Activated B cell treated with CpG ODN at 0.5 μM for 24 hours (primary cell): ENCODE results near the gene ISY1. TPM values are rescaled to one million over a fixed set of nuclear protein-coding genes. Genes with fewer than 3 reads are reported as not detected.

Experiments used
- ATAC-seq: fragments of 200-7000 bp; cut with Tn5 transposase; one replicate; pipeline ENCODE4 v1.10.0; 2021; ENCODE audit warnings: low read depth, mild to moderate bottlenecking, moderate library complexity
- CTCF ChIA-PET: fragments of 350-600 bp; sonication (Branson Sonifier 250); formaldehyde crosslinking; loops from one replicate; lab custom pipeline; 2021; ENCODE audit warnings: antibody characterized with exemption; lab: Charles Lee
- POLR2A ChIA-PET: fragments of 350-600 bp; sonication (Branson Sonifier 250); formaldehyde crosslinking; loops from one replicate; lab custom pipeline; 2021; ENCODE audit warnings: antibody characterized with exemption; lab: Charles Lee
- DNase-seq: peaks from one replicate; pipeline ENCODE4 v3.0.0; 2022
- H3K27ac Mint-ChIP-seq: one replicate; pipeline ENCODE4 v1.8.0; 2020; ENCODE audit warnings: mixed read lengths
- H3K27me3 Mint-ChIP-seq: one replicate; pipeline ENCODE4 v1.8.0; 2021; ENCODE audit warnings: mixed read lengths
- H3K36me3 Mint-ChIP-seq: one replicate; pipeline ENCODE4 v1.8.0; 2021; ENCODE audit warnings: low read depth, mixed read lengths
- H3K4me1 Mint-ChIP-seq: one replicate; pipeline ENCODE4 v1.8.0; 2021; ENCODE audit warnings: mixed read lengths
- H3K4me3 Mint-ChIP-seq: one replicate; pipeline ENCODE4 v1.8.0; 2020; ENCODE audit warnings: mild to moderate bottlenecking, mixed read lengths
- H3K9me3 Mint-ChIP-seq: one replicate; pipeline ENCODE4 v1.8.0; 2020; ENCODE audit warnings: mixed read lengths
- intact Hi-C: fragments of 100-400 bp; cut with micrococcal nuclease; formaldehyde crosslinking; loops from one replicate; pipeline ENCODE4 v1.15.1; 2024
- total RNA-seq: library from RNA; stranded (reverse); gene quantifications from 2 replicates; pipeline ENCODE4 v1.2.3, GENCODE V29; 2022
- TF ChIP-seq, protein P1 (sequence below): fragments of 200-600 bp; IDR thresholded peaks from one replicate; pipeline ENCODE4 v1.8.0; 2022; ENCODE audit warnings: antibody characterized with exemption, mild to moderate bottlenecking

The ISY1 gene
- total RNA-seq, 1 donor from 2014 or later = 47.7 TPM

GRCh38 chr3:129107793-129108192 is 53.1 kb downstream of the ISY1 start:
- H3K4me1 Mint-ChIP-seq = no peaks in the 10 kb centered on the region
- H3K4me3 Mint-ChIP-seq = no peak overlapping the region
- no peak for DNase-seq
- intact Hi-C loops = no loop called here
- no peak for ATAC-seq
- ChIA-PET POLR2A (no interaction called here), CTCF (no interaction called here)
- TF ChIP-seq, protein P1, sequence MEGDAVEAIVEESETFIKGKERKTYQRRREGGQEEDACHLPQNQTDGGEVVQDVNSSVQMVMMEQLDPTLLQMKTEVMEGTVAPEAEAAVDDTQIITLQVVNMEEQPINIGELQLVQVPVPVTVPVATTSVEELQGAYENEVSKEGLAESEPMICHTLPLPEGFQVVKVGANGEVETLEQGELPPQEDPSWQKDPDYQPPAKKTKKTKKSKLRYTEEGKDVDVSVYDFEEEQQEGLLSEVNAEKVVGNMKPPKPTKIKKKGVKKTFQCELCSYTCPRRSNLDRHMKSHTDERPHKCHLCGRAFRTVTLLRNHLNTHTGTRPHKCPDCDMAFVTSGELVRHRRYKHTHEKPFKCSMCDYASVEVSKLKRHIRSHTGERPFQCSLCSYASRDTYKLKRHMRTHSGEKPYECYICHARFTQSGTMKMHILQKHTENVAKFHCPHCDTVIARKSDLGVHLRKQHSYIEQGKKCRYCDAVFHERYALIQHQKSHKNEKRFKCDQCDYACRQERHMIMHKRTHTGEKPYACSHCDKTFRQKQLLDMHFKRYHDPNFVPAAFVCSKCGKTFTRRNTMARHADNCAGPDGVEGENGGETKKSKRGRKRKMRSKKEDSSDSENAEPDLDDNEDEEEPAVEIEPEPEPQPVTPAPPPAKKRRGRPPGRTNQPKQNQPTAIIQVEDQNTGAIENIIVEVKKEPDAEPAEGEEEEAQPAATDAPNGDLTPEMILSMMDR = no peak
- peaks cover 24% of the 10 kb centered on the region for H3K36me3 Mint-ChIP-seq
- no peak overlapping the region for H3K27ac Mint-ChIP-seq
- no peaks in the 10 kb centered on the region for H3K27me3 Mint-ChIP-seq
- no peaks in the 10 kb centered on the region for H3K9me3 Mint-ChIP-seq

DNA sequence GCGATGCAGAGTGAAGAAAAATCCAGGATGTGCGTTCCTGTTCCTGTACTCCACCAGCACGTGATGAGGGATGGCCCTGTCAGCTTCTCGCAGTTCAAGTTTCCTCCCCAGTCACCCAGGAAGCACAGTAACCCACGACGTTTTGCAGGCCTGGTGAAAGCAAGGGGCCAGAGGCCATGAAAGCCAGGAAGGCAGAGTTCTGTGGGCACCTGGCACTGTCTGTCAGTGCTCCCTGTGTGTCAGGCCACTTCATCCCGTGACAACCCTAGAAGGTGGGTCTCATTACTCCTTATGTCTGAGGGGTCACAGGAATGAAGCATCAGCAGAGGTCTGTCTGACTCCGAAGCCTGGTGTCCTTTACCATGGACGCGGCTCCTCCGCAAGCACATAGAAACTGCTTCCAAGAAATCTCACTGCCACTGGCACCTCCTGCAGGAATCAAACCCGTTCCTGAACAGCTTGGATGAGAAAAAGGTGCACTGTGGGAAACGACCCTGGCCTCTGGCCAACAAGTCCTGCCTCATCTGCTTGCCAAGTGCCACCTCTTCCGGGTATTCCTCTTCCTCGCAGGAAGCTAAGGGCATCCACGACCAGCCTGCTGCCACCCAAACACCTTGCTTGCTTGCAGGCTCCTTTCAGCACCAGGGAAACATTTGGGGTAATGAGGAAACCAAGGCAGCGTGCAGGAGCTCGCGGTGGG is 53.8 kb downstream of the ISY1 start:
- peaks cover 24% of the 10 kb centered on the region for H3K36me3 Mint-ChIP-seq
- H3K4me1 Mint-ChIP-seq = no peaks in the 10 kb centered on the region
- TF ChIP-seq, protein P1 = no peak
- H3K4me3 Mint-ChIP-seq = no peak overlapping the region
- no peak overlapping the region for H3K27ac Mint-ChIP-seq
- ATAC-seq (no peak), DNase-seq (no peak)
- ChIA-PET POLR2A (no interaction called here), CTCF (no interaction called here)
- intact Hi-C loops = no loop called here
- no peaks in the 10 kb centered on the region for H3K27me3 Mint-ChIP-seq
- H3K9me3 Mint-ChIP-seq = no peaks in the 10 kb centered on the region

DNA sequence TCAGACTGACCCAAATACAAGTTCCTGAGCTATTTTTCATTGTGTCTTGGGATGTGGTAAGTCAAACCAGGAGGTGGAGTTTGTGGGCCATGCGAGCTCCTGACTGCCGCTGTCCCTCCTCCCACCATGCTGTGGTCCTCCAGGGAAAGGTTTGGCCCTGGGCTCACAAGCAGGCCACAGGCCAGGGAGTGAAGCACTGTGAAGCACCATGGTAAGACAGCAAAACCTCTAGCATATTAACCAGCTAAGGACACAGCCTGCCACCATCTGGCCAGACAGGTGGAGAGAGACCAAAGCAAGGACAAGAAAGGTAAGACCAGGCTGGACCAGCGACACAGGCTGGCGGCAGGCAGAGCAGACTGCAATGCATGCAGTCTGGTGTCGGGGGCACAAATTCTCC is 54.5 kb downstream of the ISY1 start:
- no peak for DNase-seq
- Mint-ChIP-seq H3K4me3 (no peak overlapping the region), H3K27me3 (no peaks in the 10 kb centered on the region), H3K36me3 (peaks cover 22% of the 10 kb centered on the region), H3K27ac (no peak overlapping the region), H3K9me3 (no peaks in the 10 kb centered on the region), H3K4me1 (no peaks in the 10 kb centered on the region)
- CTCF ChIA-PET = no interaction called here
- POLR2A ChIA-PET = no interaction called here
- TF ChIP-seq, protein P1 = no peak
- intact Hi-C loops = no loop called here
- ATAC-seq = no peak

- Mint-ChIP-seq H3K4me1 (no peaks in the 10 kb centered on the region), H3K4me3 (no peak overlapping the region), H3K9me3 (no peaks in the 10 kb centered on the region), H3K36me3 (peaks cover 22% of the 10 kb centered on the region), H3K27me3 (no peaks in the 10 kb centered on the region), H3K27ac (no peak overlapping the region)
- no peak for DNase-seq
- ChIA-PET POLR2A (no interaction called here), CTCF (no interaction called here)
- ATAC-seq = no peak
- intact Hi-C loops = no loop called here
- TF ChIP-seq, protein P1 = no peak
These were observed 55.0 kb downstream of the ISY1 start for GRCh38 chr3:129105862-129106261.

DNA sequence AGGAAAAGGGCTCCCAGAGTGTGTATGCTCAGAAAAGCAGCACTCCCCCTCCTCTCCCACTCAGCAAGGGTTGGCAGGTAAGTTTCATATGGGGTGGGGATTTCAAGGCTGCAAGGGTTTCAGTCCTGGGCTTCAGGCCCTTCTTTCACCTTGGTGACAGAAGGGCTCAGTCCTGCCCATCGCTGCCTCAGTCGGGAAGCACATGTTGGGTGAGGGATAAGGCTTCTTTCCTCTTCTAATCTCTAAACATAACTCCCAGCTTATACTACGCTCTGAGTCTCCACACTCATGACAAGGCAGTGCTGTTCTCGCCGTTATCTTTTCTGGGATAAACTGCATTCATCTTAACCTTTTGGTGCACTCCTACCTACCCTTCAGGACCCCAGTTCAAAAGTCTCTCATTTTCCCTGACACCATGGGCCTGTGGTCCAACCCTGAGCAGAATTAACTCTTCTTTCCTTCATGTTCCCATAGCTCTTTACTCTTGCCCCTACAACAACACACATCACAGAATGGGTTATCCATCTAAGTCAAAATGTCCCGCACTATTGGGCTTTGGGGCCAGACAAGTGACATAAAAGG is 56.3 kb downstream of the ISY1 start:
- Mint-ChIP-seq H3K4me3 (no peak overlapping the region), H3K27ac (no peak overlapping the region), H3K4me1 (no peaks in the 10 kb centered on the region), H3K36me3 (peaks cover 25% of the 10 kb centered on the region), H3K27me3 (no peaks in the 10 kb centered on the region), H3K9me3 (no peaks in the 10 kb centered on the region)
- CTCF ChIA-PET = no interaction called here
- ATAC-seq (no peak), DNase-seq (no peak)
- intact Hi-C loops = no loop called here
- TF ChIP-seq, protein P1 = no peak
- POLR2A ChIA-PET = no interaction called here
